Anterior cingulate cortex (tissue), 58 donors: ENCODE results near the gene KLRK1.
A peak's percentile ranks its signal among the peaks of the same experiment; 100 is the strongest.
"Not testable (repeated sequence)": the region's sequence is repeated elsewhere in the genome, so short reads cannot be mapped to it uniquely, and the experiment has no call there.

Source experiments
- DNase-seq, 58 donors: peaks; one replicate each; lab custom pipeline; 2025; lab: John Stamatoyannopoulos, UW

KLRK1 gene

DNA sequence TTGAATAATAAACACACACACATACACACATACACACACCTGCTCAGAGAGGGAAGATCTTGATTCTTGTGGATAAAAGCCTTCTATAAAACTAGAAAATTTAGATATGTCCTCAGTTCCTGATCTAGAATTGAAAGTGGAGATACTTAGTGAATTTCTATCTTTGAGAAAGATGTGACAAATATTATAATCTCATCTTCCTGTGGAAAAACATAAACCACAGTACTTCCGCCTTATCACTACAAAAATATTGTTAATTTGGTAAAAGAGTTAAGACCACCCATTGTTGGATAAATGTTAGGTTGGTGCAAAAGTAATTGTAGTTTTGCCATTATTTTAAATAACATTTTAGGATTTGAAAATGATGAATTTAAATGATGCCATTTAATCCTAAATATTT, at the start of gene KLRK1:
KLRK1 (minus strand) TSS at position 138 of the 400 bp plus-strand sequence. CDS start 1,231 bp downstream, outside the sequence.
- no peak for DNase-seq

DNA sequence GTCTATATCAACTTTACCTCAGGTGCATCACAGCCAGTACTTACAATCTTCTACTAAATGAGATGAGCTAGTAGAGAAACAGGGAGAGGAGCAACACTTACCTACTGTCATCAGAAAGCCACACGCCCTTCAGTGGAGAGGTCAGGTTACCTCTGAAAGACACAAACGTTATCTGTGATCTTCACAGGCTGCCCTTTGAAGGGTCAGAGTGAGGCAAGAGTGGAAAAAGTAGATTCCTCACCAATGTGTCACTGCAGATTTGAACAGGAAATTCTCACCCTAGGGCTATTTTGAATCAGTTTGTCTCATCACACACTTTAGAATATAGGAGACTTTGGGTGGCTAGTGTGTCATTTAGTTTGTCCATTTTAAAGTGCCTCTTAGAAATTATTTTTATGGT, 47.8 kb upstream of the KLRK1 start:
- not testable (repeated sequence) for DNase-seq

- DNase-seq = peak in 5 of 58 donors; percentile 1 to 26 (median 6)
Measured at GRCh38 chr12:10435816-10436215, 46.0 kb upstream of the KLRK1 start, which contains the start of gene KLRC2. KLRC2 (minus strand) TSS chr12:10436010; CDS start chr12:10435986, 24 bp downstream.

GRCh38 chr12:10430623-10431022, 40.8 kb upstream of the KLRK1 start:
- DNase-seq = not testable (repeated sequence)

- peak in 4 of 58 donors; percentile 4 to 9 (median 8) for DNase-seq
Measured at GRCh38 chr12:10425938-10426337, 36.1 kb upstream of the KLRK1 start.

GRCh38 chr12:10424260-10424899, 34.5 kb upstream of the KLRK1 start:
- not testable (repeated sequence) for DNase-seq

DNA sequence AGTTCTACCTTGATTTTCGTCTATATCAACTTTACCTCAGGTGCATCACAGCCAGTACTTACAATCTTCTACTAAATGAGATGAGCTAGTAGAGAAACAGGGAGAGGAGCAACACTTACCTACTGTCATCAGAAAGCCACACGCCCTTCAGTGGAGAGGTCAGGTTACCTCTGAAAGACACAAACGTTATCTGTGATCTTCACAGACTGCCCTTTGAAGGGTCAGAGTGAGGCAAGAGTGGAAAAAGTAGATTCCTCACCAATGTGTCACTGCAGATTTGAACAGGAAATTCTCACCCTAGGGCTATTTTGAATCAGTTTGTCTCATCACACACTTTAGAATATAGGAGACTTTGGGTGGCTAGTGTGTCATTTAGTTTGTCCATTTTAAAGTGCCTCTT, 32.3 kb upstream of the KLRK1 start:
- not testable (repeated sequence) for DNase-seq

- not testable (repeated sequence) for DNase-seq
Measured at GRCh38 chr12:10420334-10420733, 30.5 kb upstream of the KLRK1 start, which contains the start of gene KLRC3. KLRC3 (minus strand) TSS chr12:10420595; CDS start chr12:10420550, 45 bp downstream.

- DNase-seq = no peak
Measured at GRCh38 chr12:10409392-10409791, 19.6 kb upstream of the KLRK1 start, which contains the start of gene KLRC4. KLRC4 (minus strand) TSS chr12:10409757; CDS start chr12:10409575, 182 bp downstream.

DNA sequence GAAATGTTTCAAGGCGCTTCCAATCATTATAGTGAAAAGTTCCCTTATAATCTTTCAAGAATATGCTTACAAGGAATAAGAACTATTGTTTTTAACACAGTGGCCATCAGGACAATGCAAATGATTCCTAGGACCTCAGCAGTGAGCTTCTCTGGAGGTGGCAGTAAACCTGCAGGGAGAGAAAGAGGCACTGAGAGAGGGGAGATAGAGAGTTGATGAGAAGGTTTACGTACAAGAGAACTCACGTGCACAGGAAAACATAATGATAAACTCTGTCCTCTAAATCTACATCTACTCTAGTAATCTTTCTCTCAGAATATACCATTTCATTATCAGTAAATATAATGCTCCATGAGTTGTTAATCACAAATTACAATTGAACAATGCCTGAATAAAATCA, 19.0 kb upstream of the KLRK1 start:
- DNase-seq = no peak

DNA sequence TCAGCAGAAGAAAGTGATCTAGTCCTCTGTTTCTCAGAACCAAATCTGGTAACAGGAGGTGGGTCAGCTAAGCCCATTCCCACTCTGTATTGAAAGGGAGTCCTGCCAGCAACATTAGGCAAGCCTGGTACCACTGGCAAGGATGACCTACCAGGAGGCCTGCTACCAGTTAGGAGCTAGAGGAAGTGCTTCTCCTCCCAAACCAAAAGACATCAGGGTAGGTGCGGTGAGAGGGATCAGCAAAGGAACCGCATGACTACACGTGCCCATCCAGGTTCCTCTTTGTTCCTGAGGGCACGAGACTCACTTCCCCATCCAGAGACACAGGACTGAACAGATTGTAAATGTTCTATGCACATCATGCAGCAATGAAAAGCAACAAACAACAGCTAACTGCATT, 16.9 kb upstream of the KLRK1 start:
- DNase-seq = no peak

DNA sequence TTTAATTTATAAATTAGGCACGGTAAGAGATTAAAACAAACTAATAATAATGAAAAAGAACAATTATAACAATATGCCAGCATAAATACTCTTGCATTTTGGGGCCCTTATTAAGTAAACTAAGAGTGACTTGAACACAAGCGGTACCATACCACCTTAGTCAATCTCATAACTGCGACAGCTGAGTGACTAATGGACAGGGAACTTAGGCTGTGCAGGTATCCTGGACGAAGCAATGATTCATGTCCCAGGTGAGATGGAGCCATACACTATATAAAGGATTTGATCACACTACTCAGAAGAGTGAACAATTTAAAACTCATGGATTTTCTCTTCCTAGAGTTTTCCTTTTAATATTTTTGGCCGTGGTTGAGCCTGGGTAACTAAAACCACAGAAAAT, 15.5 kb upstream of the KLRK1 start:
- DNase-seq = no peak

GRCh38 chr12:10404798-10405197, 15.0 kb upstream of the KLRK1 start:
- DNase-seq = no peak

DNA sequence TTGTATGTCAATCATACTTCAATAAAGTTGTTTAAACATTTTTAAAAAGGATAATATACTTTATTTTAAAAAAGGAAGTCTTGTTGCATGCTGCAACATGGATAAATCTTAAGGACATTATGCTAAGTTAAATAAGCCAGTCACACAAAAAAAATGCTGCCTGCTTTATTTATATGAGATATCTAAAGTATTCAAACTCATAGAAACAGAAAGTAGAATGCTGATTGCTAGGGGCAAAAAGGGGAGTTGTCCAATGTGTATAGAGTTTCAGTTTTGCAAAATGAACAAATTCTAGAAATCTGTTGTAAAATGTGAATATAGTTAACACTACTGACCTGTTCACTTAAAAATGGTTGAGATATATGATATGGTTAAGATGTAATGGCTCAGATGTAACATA, 11.0 kb upstream of the KLRK1 start:
- no peak for DNase-seq

- DNase-seq = no peak
Measured at GRCh38 chr12:10398168-10398567, 8.3 kb upstream of the KLRK1 start.

GRCh38 chr12:10397296-10397695, 7.5 kb upstream of the KLRK1 start:
- no peak for DNase-seq

DNA sequence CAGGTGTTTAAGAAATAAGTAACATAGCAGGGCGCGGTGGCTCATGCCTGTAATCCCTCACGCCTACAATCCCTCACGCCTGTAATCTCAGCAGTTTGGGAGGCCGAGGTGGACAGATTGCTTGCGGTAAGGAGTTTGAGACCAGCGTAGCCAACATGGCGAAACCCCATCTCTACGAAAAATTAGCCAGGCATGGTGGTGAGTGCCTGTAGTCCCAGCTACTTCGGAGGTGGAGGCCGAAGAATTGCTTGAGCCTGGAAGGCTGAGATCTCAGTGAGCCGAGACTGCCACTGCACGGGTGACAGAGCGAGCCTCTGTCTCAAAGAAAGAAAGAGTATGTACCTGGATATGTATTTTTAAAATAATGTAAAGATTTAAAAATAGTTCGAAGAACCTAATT, 6.3 kb upstream of the KLRK1 start:
- DNase-seq = not testable (repeated sequence)

- no peak for DNase-seq
Measured at GRCh38 chr12:10395390-10395998, 5.7 kb upstream of the KLRK1 start.

GRCh38 chr12:10394531-10395152, 4.8 kb upstream of the KLRK1 start:
- not testable (repeated sequence) for DNase-seq

DNA sequence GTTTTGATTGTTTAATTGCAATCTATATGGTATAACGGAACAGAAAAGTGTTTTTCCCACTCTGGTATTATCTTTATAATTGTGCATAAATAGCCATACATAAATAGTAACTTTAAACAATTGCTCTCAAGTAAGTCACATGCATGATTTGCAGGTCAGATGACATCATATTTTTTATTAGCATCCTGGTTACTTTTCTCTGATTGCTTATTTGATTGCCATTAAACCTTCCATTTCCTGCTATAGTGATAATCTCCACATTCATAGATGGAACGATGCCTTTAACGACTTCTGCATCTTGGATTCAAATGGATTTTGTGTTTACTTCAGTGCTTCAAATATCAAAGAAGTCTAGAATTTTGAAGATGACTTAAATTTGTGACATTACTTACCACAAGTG, 3.5 kb upstream of the KLRK1 start:
- no peak for DNase-seq

- peak in 5 of 58 donors; percentile 6 to 38 (median 7) for DNase-seq
Measured at GRCh38 chr12:10392394-10392930, 2.6 kb upstream of the KLRK1 start.
